Body of pancreas (tissue), 4 donors: ENCODE measurements around the gene JCHAIN. TPM values are rescaled to one million over a fixed set of nuclear protein-coding genes. Genes with fewer than 3 reads are reported as not detected.

Experiments used
- ATAC-seq: fragments of 150-250 bp; one replicate; pipeline ENCODE4 v1.9.1; 2016
- DNase-seq, 4 donors: peaks; one replicate each; pipeline ENCODE4 v3.0.0-alpha.2; 2019
- H3K27ac ChIP-seq, 4 donors: fragments of 200-600 bp; sonication (generic); 1 replicate in 3 of 4; 2 replicates in 1 of 4; pipeline versions ENCODE4 v1.5.1 to v1.6.1; 2016 to 2019; ENCODE audit warnings: mild to moderate bottlenecking in 1 of 4, mixed read lengths in 1 of 4, moderate library complexity in 1 of 4
- H3K27me3 ChIP-seq, 2 donors: fragments of 200-600 bp; sonication (generic); one replicate each; pipeline ENCODE4 v1.6.0; 2016; ENCODE audit warnings: mild to moderate bottlenecking in 1 of 2
- H3K36me3 ChIP-seq, 2 donors: fragments of 200-600 bp; sonication (generic); replicated peaks in 1 of 2; 2 replicates each; pipeline ENCODE4 v1.5.1; 2016; ENCODE audit warnings: low read depth in 2 of 2; ENCODE audit not compliant: insufficient read depth in 1 of 2
- H3K4me1 ChIP-seq: fragments of 200-600 bp; sonication (generic); one replicate; pipeline ENCODE4 v1.6.0; 2016
- H3K4me3 ChIP-seq, 2 donors: fragments of 200-600 bp; sonication (generic); 1 replicate in 1 of 2; 2 replicates in 1 of 2; pipeline ENCODE4 v1.5.1; 2016 to 2019
- H3K9me3 ChIP-seq, 3 donors: fragments of 200-600 bp; sonication (generic); 1 replicate in 2 of 3; 2 replicates in 1 of 3; pipeline ENCODE4 v1.5.1; 2016
- CTCF ChIP-seq, 7 experiments: fragments of 450-650 bp in 4 of 7; fragments of 200-600 bp in 3 of 7; sonication (generic) in 3 of 7; IDR thresholded peaks; one replicate each; pipeline ENCODE4 v1.5.1; 2016 to 2019; ENCODE audit warnings: antibody characterized with exemption in 7 of 7
- POLR2A ChIP-seq, 3 donors: fragments of 450-650 bp; IDR thresholded peaks; one replicate each; pipeline ENCODE4 v1.6.1; 2016; ENCODE audit warnings: antibody characterized with exemption in 3 of 3, mild to moderate bottlenecking in 2 of 3
- WGBS, 2 donors: methylation state at CpG; one replicate each; pipeline ENCODE4 v1.1.5; 2017; 5-methylcytosine and 5-hydroxymethylcytosine counted together
- intact Hi-C: fragments of 100-400 bp; cut with DNase I; formaldehyde crosslinking; loops from one replicate; pipeline ENCODE4 v1.15.1; 2023
- total RNA-seq, 2 donors: library from RNA; depleted of rRNA; stranded (reverse); fragments of >200 nt; gene quantifications; one replicate each; pipeline ENCODE4 v1.1.0, GENCODE V29; 2016

JCHAIN gene
- total RNA-seq, 2 donors from 2014 or later = 13.2 to 27.7 TPM

GRCh38 chr4:70619778-70620177, 46.5 kb downstream of the JCHAIN start:
- H3K27me3 ChIP-seq = no peaks in the 10 kb centered on the region
- intact Hi-C loops = no loop called here
- WGBS, 2 donors = 80 to 92% methylated on average over 2 of the region's 2 CpGs
- TF ChIP-seq CTCF (IDR thresholded peaks at IDR 0.05) (no peak), POLR2A (IDR thresholded peaks at IDR 0.05) (no peak)
- no peaks in the 10 kb centered on the region for H3K9me3 ChIP-seq
- no peaks in the 10 kb centered on the region for H3K4me1 ChIP-seq
- no peak overlapping the region for H3K4me3 ChIP-seq
- no peak for DNase-seq
- H3K36me3 ChIP-seq = no peaks in the 10 kb centered on the region
- no peak for ATAC-seq
- H3K27ac ChIP-seq = no peak overlapping the region

DNA sequence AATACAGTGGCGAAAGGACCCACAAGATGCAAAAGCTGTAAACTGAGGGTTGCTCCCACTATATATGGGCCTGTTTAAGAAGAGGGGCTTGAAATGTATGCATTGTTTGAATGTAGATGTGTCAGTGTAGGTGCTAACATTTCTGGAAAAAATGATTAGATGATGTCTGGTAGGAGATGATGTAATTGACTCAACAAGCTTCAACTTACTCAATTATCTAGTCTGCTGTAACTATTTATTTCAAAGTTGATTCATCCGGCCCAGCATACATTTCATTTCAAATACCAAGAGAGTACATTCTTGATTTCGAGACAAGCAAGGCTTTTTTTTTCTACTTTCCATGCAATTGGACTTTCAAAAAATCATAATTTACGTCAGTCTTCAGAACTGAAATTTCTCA, 47.0 kb downstream of the JCHAIN start:
- Histone ChIP-seq H3K4me3 (no peak overlapping the region), H3K9me3 (no peaks in the 10 kb centered on the region), H3K27me3 (no peaks in the 10 kb centered on the region), H3K27ac (no peak overlapping the region), H3K4me1 (no peaks in the 10 kb centered on the region), H3K36me3 (no peaks in the 10 kb centered on the region)
- DNase-seq = no peak
- intact Hi-C loops = no loop called here
- WGBS, 2 donors = 84 to 86% methylated on average over 4 of the region's 4 CpGs
- TF ChIP-seq POLR2A (IDR thresholded peaks at IDR 0.05) (no peak), CTCF (IDR thresholded peaks at IDR 0.05) (no peak)
- ATAC-seq = no peak

DNA sequence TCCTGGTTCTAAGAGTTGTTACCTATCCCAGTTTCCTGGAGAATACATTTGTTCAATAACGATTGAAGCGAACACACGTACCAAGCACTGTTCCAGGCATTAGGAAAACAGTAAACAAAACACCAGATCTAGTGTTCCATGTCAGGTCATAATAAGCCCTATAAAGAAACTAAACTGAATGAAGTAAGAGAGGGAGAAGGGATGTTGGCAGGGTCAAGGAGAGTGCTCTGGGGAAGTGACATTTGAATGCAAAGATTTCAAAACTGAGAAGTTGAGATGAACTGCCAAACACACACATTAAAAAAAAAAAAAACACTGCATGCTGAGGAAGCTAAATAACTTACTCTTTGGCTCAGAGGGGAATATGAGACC, 52.1 kb downstream of the JCHAIN start:
- peaks cover 8% of the 10 kb centered on the region for H3K4me1 ChIP-seq
- no peak for ATAC-seq
- TF ChIP-seq POLR2A (IDR thresholded peaks at IDR 0.05) = no peak
- TF ChIP-seq CTCF (IDR thresholded peaks at IDR 0.05) = no peak
- H3K27ac ChIP-seq = no peak overlapping the region
- 64 to 72% methylated on average over 3 of the region's 3 CpGs for WGBS, 2 donors
- DNase-seq = no peak
- no peaks in the 10 kb centered on the region for H3K27me3 ChIP-seq
- H3K4me3 ChIP-seq = no peak overlapping the region
- H3K36me3 ChIP-seq = no peaks in the 10 kb centered on the region
- intact Hi-C loops = no loop called here
- no peaks in the 10 kb centered on the region for H3K9me3 ChIP-seq

GRCh38 chr4:70613306-70614183, 52.8 kb downstream of the JCHAIN start:
- intact Hi-C loops = no loop called here
- 20 to 23% methylated on average over 9 of the region's 9 CpGs for WGBS, 2 donors
- no peak overlapping the region for H3K4me3 ChIP-seq
- no peaks in the 10 kb centered on the region for H3K27me3 ChIP-seq
- TF ChIP-seq CTCF (IDR thresholded peaks at IDR 0.05) (no peak), POLR2A (IDR thresholded peaks at IDR 0.05) (no peak)
- no peak overlapping the region for H3K27ac ChIP-seq
- ATAC-seq = no peak
- peak in 1 of 4 donors; percentile 11 for DNase-seq
- no peaks in the 10 kb centered on the region for H3K9me3 ChIP-seq
- peaks cover 8% of the 10 kb centered on the region for H3K4me1 ChIP-seq
- H3K36me3 ChIP-seq = no peaks in the 10 kb centered on the region

- H3K27ac ChIP-seq = no peak overlapping the region
- DNase-seq (no peak), ATAC-seq (no peak)
- TF ChIP-seq CTCF (IDR thresholded peaks at IDR 0.05) = no peak
- TF ChIP-seq POLR2A (IDR thresholded peaks at IDR 0.05) = no peak
- H3K4me1 ChIP-seq = peaks cover 5% of the 10 kb centered on the region
- no peaks in the 10 kb centered on the region for H3K9me3 ChIP-seq
- 60 to 67% methylated on average over 2 of the region's 2 CpGs for WGBS, 2 donors
- H3K27me3 ChIP-seq = no peaks in the 10 kb centered on the region
- intact Hi-C loops = no loop called here
- no peak overlapping the region for H3K4me3 ChIP-seq
- no peaks in the 10 kb centered on the region for H3K36me3 ChIP-seq
Measured at GRCh38 chr4:70608324-70608723, 58.0 kb downstream of the JCHAIN start.
